ENCODE data around the gene NEIL3. TPM values are rescaled to one million over a fixed set of nuclear protein-coding genes. Genes with fewer than 3 reads are reported as not detected.

The NEIL3 gene
- total and polyA plus RNA-seq, 10 of the 15 experiments (the other 5 are each of a cell fraction or from before 2014, with no cell fraction given) = 3.0 to 13.8 (median 8.9) TPM

- ATAC-seq (no peak), DNase-seq (ENCODE audit: low read depth, low spot score) (no peak), FAIRE-seq (no peak)
- H4K20me1 ChIP-seq (ENCODE audit: control insufficient read depth, insufficient read depth) = no peaks in the 10 kb centered on the region
- RAD21 ChIA-PET (ENCODE audit: unreplicated experiment) = no interaction called here
- no peak overlapping the region for H3K9ac ChIP-seq (ENCODE audit: control insufficient read depth, insufficient read depth, low read length)
- in situ Hi-C loops (cut with MboI) = no loop called here
- H3K4me1 ChIP-seq (ENCODE audit: control insufficient read depth, insufficient read depth, low read length) = no peaks in the 10 kb centered on the region
- H3K27ac ChIP-seq (ENCODE audit: control insufficient read depth, insufficient read depth) = no peak overlapping the region
- H3K36me3 ChIP-seq (ENCODE audit: control insufficient read depth in 2 of 2, insufficient read depth in 2 of 2, low read length in 1 of 2) = no peaks in the 10 kb centered on the region
- TF ChIP-seq ATF3 (IDR thresholded peaks at IDR 0.05; ENCODE audit: borderline replicate concordance, extremely low read depth, low read depth, low read length) = no peak
- TF ChIP-seq NFXL1 (IDR thresholded peaks at IDR 0.05; ENCODE audit: borderline replicate concordance) = no peak
- TF ChIP-seq RBBP5 (conservative IDR thresholded peaks at IDR 0.05) = no peak
- no peak for TF ChIP-seq TCF12 (IDR thresholded peaks at IDR 0.05; ENCODE audit: low read depth, low read length)
- TF ChIP-seq IKZF1 (conservative IDR thresholded peaks at IDR 0.05) = no peak
- no peak for TF ChIP-seq CTCF (IDR thresholded peaks at IDR 0.05 in 2 of 3, conservative IDR thresholded peaks at IDR 0.05 in 1 of 3; ENCODE audit: control insufficient read depth in 2 of 3, extremely low read depth in 1 of 3, insufficient read depth in 1 of 3, low read depth in 3 of 3, low read length in 3 of 3)
- TF ChIP-seq TAF1 (IDR thresholded peaks at IDR 0.05; ENCODE audit: borderline replicate concordance, low read depth, low read length) = no peak
- TF ChIP-seq TARDBP (IDR thresholded peaks at IDR 0.05; ENCODE audit: borderline replicate concordance) = no peak
- no peak for TF ChIP-seq MTA2 (IDR thresholded peaks at IDR 0.05; ENCODE audit: low read depth)
- no peak for TF ChIP-seq STAT1 (conservative IDR thresholded peaks at IDR 0.05)
- TF ChIP-seq ESRRA (IDR thresholded peaks at IDR 0.05; ENCODE audit: low read length) = no peak
- TF ChIP-seq RELB (IDR thresholded peaks at IDR 0.05; ENCODE audit: low read depth) = no peak
- no peak for TF ChIP-seq SMAD5 (IDR thresholded peaks at IDR 0.05; ENCODE audit: low read depth)
- no peak for TF ChIP-seq CBFB (IDR thresholded peaks at IDR 0.05; ENCODE audit: low read depth)
- no peak for TF ChIP-seq CEBPB (IDR thresholded peaks at IDR 0.05; ENCODE audit: borderline replicate concordance in 1 of 2, low read depth in 2 of 2, low read length in 2 of 2)
- TF ChIP-seq MYC (IDR thresholded peaks at IDR 0.05; ENCODE audit: insufficient read depth, insufficient read length, insufficient replicate concordance, low read length, severe bottlenecking) = no peak
- TF ChIP-seq ETV6 (conservative IDR thresholded peaks at IDR 0.05 in 1 of 2, IDR thresholded peaks at IDR 0.05 in 1 of 2; ENCODE audit: borderline replicate concordance in 1 of 2, low read depth in 1 of 2) = no peak
- no peak for TF ChIP-seq RELA (IDR thresholded peaks at IDR 0.05; ENCODE audit: borderline replicate concordance, partially characterized antibody)
- TF ChIP-seq HDAC2 (IDR thresholded peaks at IDR 0.05) = no peak
- H3K4me3 ChIP-seq = no peak overlapping the region
- H3K79me2 ChIP-seq (ENCODE audit: control insufficient read depth, insufficient read depth, low read length) = no peaks in the 10 kb centered on the region
- SMC1A ChIA-PET (ENCODE audit: uncharacterized antibody, unreplicated experiment) = interaction anchor here (1.4 kb wide), 1 partner anchor 32 kb away, joined by 3 read pairs; no protein-coding TSS in a partner anchor
- no peaks in the 10 kb centered on the region for H3K27me3 ChIP-seq (replicated peaks in 1 of 2; ENCODE audit: control insufficient read depth in 2 of 2, insufficient read depth in 2 of 2, low read length in 1 of 2)
- H2AFZ ChIP-seq (ENCODE audit: control insufficient read depth, low read depth, low read length) = no peak overlapping the region
- CTCF ChIA-PET = no interaction called here
- POLR2A ChIA-PET = no interaction called here
- WGBS (ENCODE audit: insufficient coverage, insufficient replicate concordance, low lambda C conversion rate, missing lambda C conversion rate) = 32% methylated on average over 5 of the region's 5 CpGs
- intact Hi-C loops (cut with micrococcal nuclease; ENCODE audit: unreplicated experiment) = no loop called here
- no peaks in the 10 kb centered on the region for H3K9me3 ChIP-seq (replicated peaks; ENCODE audit: control insufficient read depth, insufficient read depth, low read length)
- H3K4me2 ChIP-seq (ENCODE audit: control insufficient read depth, insufficient read depth) = no peak overlapping the region
- BruUV-seq (replicated peaks) = no TSS peak
Observed at GRCh38 chr4:177282284-177282835, 27.3 kb upstream of the NEIL3 start.
